Measurements from ENCODE around the gene CAD. TPM values are rescaled to one million over a fixed set of nuclear protein-coding genes. Genes with fewer than 3 reads are reported as not detected.

The CAD gene
- total RNA-seq, 1 experiment from 2014 or later = 130 TPM

DNA sequence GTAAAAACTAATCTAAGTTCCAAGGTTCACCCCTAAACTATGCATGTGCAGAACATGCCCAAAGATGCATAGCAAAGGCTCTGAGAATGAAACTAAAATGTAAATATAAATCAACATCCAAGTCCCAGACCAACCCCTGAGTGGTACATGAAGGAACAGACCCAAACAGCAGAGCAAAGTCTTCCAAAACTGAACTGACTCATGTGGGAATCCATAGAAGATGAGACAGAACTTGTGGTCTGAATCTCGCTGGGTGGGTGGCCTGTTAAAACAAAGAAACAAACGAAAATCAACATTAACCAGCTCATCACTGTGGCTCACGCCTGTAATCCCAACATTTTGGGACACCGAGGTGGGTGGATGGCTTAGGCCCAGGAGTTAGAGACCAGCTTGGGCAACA is 34.8 kb upstream of the CAD start:
- no peak for DNase-seq

More for the DNA sequence above, 34.8 kb upstream of the CAD start:
- Histone ChIP-seq H3K14ac (ENCODE audit: insufficient read depth, low read length) (no peak overlapping the region), H3K23ac (ENCODE audit: insufficient read length, low read depth, low read length) (no peak overlapping the region), H2BK5ac (ENCODE audit: insufficient read length, low read length) (no peak overlapping the region), H3K4me2 (ENCODE audit: insufficient read depth, insufficient read length, low read length) (no peak overlapping the region), H2AK5ac (ENCODE audit: insufficient read length, low read length) (no peak overlapping the region), H4K91ac (ENCODE audit: insufficient read length, low read depth, low read length) (no peak overlapping the region), H2BK12ac (ENCODE audit: insufficient read length, low read depth, low read length) (no peak overlapping the region), H3K4me1 (ENCODE audit: insufficient read depth, low read length) (no peaks in the 10 kb centered on the region), H3K27ac (ENCODE audit: insufficient read length, low read depth, low read length) (no peak overlapping the region), H4K8ac (replicated peaks; ENCODE audit: insufficient read length, low read depth, low read length) (no peak overlapping the region), H3K56ac (ENCODE audit: insufficient read length, low read depth, low read length) (no peak overlapping the region), H3K79me1 (ENCODE audit: insufficient read depth, low read depth, low read length, poor library complexity, severe bottlenecking) (no peaks in the 10 kb centered on the region), H3K27me3 (ENCODE audit: insufficient read depth, low read length) (no peaks in the 10 kb centered on the region), H3K4ac (ENCODE audit: low read depth, low read length) (no peak overlapping the region), H4K5ac (ENCODE audit: insufficient read length, low read depth, low read length) (no peak overlapping the region), H3T11ph (ENCODE audit: low read length) (no peak overlapping the region), H2AFZ (ENCODE audit: low read length) (no peak overlapping the region), H3K79me2 (ENCODE audit: insufficient read depth, low read length) (no peaks in the 10 kb centered on the region), H2BK15ac (ENCODE audit: low read depth, low read length) (no peak overlapping the region), H2BK20ac (ENCODE audit: low read depth, low read length, poor library complexity, severe bottlenecking) (no peak overlapping the region), H3K23me2 (ENCODE audit: insufficient read length, low read depth, low read length, poor library complexity, severe bottlenecking) (no peaks in the 10 kb centered on the region), H3K18ac (ENCODE audit: insufficient read length, low read depth, low read length) (no peak overlapping the region), H2BK120ac (ENCODE audit: low read depth, low read length, poor library complexity, severe bottlenecking) (no peak overlapping the region), H4K20me1 (ENCODE audit: control insufficient read depth, insufficient read depth, insufficient read length) (no peaks in the 10 kb centered on the region), H3K9me3 (ENCODE audit: control insufficient read depth, low read depth, low read length) (no peaks in the 10 kb centered on the region), H3K9ac (ENCODE audit: extremely low read depth, insufficient read length, low read length) (no peak overlapping the region)
- Mint-ChIP-seq H3K9me3 (no peaks in the 10 kb centered on the region), H3K4me1 (no peaks in the 10 kb centered on the region), H3K27me3 (ENCODE audit: low read depth) (peaks cover 13% of the 10 kb centered on the region), H3K4me3 (no peak overlapping the region), H3K36me3 (ENCODE audit: insufficient read depth in 1 of 3, low read depth in 3 of 3) (no peaks in the 10 kb centered on the region), H3K27ac (no peak overlapping the region)
- no CpG with 5 or more reads among the region's 4 CpGs for WGBS (ENCODE audit: extremely low coverage, insufficient read length, low lambda C conversion rate)
- TF ChIP-seq, protein P1, sequence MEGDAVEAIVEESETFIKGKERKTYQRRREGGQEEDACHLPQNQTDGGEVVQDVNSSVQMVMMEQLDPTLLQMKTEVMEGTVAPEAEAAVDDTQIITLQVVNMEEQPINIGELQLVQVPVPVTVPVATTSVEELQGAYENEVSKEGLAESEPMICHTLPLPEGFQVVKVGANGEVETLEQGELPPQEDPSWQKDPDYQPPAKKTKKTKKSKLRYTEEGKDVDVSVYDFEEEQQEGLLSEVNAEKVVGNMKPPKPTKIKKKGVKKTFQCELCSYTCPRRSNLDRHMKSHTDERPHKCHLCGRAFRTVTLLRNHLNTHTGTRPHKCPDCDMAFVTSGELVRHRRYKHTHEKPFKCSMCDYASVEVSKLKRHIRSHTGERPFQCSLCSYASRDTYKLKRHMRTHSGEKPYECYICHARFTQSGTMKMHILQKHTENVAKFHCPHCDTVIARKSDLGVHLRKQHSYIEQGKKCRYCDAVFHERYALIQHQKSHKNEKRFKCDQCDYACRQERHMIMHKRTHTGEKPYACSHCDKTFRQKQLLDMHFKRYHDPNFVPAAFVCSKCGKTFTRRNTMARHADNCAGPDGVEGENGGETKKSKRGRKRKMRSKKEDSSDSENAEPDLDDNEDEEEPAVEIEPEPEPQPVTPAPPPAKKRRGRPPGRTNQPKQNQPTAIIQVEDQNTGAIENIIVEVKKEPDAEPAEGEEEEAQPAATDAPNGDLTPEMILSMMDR (conservative IDR thresholded peaks at IDR 0.05) = no peak

All from H9 (cell line).